Ramos (cell line): ENCODE results near the gene ZNRF3.

Experiments used
- in situ Hi-C: fragments of 300-500 bp; cut with MboI; formaldehyde crosslinking; loops from one replicate; pipeline ENCODE4 v1.14.3; 2022; ENCODE audit warnings: low sequenced_read_pairs; ENCODE audit not compliant: unreplicated experiment

Gene ZNRF3

DNA sequence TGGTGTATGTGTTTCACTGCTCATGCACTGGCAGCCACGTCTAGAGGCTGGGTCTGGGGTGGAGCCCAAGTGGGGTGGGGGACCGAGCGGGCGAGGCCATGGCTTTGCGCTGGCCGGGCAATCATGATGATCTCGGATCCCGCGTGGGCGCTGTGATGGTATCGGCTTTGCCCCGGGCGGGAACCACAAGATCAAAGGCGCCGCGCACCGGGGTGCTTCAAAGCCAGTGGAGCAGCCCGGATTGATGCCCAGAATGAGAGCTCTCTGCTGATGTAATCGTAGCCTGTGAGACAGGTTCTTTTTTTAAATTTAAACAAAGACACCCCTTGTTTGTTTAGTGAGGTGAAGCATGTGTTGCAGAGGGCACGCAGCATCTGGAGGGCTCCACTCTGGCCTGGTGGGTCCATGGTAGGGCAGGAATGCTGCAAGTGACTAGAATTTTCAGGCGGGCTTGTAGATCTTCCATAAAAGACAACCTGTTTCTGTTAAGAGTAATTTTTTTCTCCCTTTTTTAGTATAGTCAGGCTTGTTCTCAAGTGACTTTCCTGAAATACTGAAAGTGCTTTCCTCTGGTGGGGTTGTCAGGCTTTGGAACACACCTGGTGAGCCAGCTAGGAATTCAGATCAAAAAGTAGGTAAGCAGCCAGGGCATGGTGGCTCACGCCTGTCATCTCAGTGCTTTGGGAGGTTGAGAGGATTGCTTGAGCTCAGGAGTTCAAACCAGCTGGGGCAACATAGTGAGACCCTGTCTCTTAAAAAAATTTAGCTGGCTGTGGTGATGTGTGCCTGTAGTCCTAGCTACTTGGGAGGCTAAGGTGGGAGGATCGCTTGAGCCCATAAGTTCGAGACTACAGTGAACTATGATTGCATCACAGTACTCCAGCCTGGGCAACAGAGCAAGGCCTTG lies 40.7 kb downstream of the ZNRF3 start:
- in situ Hi-C loops, result no loop called here

DNA sequence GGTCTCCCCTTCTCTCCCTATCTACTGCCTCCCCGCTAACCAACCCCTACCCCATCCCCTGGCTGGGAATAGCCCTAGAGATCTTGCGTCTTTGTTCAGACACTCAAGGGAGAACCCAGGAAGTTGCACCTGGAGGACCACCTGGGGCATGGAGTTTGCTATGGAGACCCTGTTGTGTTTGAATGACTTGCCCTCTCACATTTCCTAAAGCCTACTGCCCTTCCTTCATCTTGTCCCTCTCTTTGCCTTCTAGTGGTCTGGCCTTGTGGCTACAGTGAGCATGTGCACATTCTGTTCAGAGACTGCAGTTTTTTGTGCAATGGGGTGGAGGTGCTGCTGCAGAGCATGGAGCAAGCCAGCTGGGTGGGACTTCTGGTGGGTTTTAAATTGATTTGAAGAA lies 42.5 kb downstream of the ZNRF3 start:
- in situ Hi-C loops, result no loop called here

- in situ Hi-C loops, result no loop called here
Observed at GRCh38 chr22:28927630-28928029, 44.3 kb downstream of the ZNRF3 start.

GRCh38 chr22:28929197-28929596 lies 45.8 kb downstream of the ZNRF3 start:
- in situ Hi-C loops, result no loop called here

GRCh38 chr22:28930357-28931007 lies 47.1 kb downstream of the ZNRF3 start:
- in situ Hi-C loops, result loop anchor here (10.0 kb wide), 1 partner anchor 56 kb away; no protein-coding TSS in a partner anchor

DNA sequence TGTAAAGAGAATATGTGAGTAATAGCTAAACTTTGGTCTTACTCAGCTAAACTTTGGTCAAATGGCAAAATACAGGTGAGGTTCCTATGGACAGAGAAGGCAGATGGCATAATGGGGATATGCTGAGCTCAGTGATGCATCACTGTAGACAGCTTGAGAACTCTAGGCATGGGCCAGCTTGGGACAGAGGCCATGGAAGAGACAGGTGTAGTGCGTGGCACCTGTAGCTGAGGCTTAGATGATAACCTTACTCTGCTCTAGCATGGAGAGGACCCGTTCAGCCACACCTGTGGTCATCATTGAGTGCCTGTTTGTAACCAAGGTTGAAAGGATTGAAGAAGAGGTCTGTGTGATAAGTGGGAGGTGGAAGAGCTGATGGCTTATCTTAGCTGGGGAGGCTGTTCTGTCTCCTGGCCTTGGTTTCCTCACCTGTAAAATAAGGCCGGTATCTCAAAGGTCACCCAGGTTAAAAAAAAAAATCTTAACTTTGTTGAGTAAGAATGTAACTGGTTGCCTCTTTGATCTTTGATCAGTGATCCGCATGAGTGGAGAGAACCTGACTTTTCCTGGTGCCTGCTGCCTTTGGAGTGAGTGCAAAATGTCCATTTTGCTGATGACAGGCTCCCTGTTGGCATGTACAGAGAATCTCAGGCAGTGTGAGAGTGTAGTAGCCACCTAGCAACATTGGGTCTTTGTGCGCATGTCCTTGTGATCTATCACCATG lies 48.6 kb downstream of the ZNRF3 start:
- in situ Hi-C loops, result loop anchor here (10.0 kb wide), 1 partner anchor 57 kb away; no protein-coding TSS in a partner anchor

GRCh38 chr22:28933321-28933720 lies 49.9 kb downstream of the ZNRF3 start:
- in situ Hi-C loops, result loop anchor here (10.0 kb wide), 1 partner anchor 59 kb away; no protein-coding TSS in a partner anchor

DNA sequence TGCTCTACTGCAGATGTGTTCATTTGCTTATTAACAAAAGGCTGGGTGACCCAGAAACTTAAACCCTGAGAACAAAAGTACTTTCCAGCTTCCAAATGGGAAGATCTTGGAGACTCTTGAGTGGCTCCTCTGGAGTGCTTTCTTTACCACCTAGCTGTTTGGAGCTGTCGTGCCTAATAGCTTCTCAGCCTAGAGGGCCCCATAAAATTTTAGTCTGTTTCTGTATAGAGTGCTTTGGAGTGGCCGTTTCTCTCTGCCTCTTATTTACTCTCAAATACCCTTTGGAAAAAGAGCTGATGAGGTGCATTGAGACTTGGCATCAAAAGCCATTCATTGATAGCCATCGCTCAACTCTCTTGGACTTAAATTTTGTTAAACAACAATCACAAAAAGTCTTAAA lies 50.7 kb downstream of the ZNRF3 start:
- in situ Hi-C loops, result loop anchor here (10.0 kb wide), 1 partner anchor 59 kb away; no protein-coding TSS in a partner anchor

DNA sequence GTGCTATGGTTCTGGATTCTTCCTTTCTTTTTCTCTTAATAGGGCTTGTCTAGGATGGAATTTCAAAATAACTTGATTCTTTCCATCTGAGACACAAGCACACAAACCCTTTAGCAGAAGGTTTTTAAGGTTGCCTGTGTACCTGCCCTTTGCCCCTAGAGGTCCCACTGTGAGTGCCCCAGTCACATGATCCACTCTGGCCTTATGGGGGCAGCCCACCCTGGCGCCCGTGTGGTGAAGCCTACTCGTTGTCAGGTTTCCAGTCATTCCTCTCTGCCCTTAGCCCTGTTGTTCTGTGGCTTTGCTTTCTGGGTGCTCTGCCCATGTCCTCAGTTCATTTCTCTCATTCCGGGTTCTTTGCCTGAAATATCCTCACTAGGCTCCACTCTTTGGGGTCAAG lies 51.8 kb downstream of the ZNRF3 start:
- in situ Hi-C loops, result loop anchor here (10.0 kb wide), 1 partner anchor 60 kb away; no protein-coding TSS in a partner anchor

DNA sequence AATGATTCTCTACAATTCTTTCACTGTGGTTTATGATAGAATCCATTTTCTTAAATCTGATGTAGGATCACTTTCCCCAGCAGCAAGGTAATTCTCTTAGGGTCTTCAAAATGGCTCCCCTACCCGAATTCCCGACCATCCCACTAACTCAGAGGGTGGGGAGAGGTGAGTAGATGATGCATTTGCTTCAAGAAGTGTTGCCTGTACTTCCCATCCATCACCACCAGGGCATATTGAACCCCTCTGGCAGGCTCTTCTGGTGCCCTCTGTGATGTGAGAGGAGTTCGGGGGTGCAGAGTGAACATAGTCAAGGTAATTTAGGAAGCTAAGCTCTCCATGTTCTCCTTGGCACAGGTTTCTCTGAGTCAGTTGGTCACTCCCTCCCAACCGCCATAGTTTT lies 52.3 kb downstream of the ZNRF3 start:
- in situ Hi-C loops, result loop anchor here (10.0 kb wide), 1 partner anchor 61 kb away; no protein-coding TSS in a partner anchor

DNA sequence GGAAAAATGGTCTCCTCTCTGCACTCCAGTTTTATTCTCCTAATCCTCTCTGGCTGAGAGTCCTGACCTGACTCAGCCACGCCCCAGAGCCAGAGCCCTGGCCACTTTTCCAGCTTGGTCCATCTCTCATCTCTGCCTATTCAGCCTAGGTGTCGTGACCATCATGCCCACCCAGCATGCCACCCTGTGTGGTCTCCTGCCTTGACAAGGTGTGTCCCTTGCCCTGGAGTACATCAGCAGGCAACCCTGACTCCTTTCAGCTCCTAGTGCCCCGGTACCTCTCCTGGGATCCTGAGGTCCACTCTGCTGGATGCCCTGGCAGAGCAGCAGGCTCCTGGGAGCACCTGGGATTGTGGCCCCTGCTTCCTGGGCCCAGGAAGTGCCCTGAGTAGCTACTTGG lies 52.8 kb downstream of the ZNRF3 start:
- in situ Hi-C loops, result loop anchor here (10.0 kb wide), 1 partner anchor 61 kb away; no protein-coding TSS in a partner anchor

GRCh38 chr22:28937206-28938025 lies 54.0 kb downstream of the ZNRF3 start:
- in situ Hi-C loops, result loop anchor here (10.0 kb wide), 1 partner anchor 63 kb away; no protein-coding TSS in a partner anchor

GRCh38 chr22:28938286-28938833 lies 55.0 kb downstream of the ZNRF3 start:
- in situ Hi-C loops, result loop anchor here (10.0 kb wide), 1 partner anchor 64 kb away; no protein-coding TSS in a partner anchor

GRCh38 chr22:28939394-28939793 lies 56.0 kb downstream of the ZNRF3 start:
- in situ Hi-C loops, result loop anchor here (10.0 kb wide), 1 partner anchor 65 kb away; no protein-coding TSS in a partner anchor

GRCh38 chr22:28939932-28940331 lies 56.6 kb downstream of the ZNRF3 start:
- in situ Hi-C loops, result loop anchor here (10.0 kb wide), 1 partner anchor 65 kb away; no protein-coding TSS in a partner anchor

DNA sequence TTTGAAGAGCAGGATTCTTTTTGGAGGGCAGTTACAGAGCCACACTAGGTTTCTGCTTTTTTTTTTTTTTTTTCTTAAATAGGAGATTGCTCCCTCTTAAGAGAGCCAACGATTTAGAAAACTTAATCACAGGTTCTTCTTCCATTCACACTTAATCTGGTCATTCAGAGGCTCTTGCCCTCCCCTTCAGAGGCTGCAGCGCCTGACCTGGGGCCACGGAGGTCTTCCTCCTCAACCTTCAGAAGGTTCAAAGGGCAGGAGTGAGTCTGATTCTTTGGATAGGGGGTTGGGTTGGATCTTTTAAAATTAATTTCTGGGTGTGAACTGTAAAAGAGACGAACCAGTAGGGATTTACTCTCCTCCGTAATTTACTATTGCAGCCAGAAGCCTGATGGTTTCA lies 57.1 kb downstream of the ZNRF3 start:
- in situ Hi-C loops, result no loop called here

DNA sequence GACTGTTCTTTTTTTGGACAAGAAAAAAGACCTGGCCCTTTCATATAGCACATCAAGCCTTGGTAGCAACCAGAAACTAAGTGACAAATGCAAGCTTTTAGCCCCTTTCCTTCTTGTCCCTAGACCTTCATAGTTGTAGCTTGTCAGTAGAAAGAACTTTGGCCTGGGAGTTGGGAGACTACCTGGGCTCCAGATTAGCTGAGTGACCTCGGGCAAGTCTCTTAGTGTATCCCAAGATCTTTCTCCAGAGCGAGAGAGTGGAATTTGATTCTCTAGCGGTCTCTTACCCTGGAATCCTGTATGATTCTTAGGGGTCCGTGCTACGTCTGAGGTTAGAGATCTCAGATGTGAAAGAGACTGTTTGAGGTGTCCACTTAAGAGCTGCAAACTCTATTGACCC lies 59.0 kb downstream of the ZNRF3 start:
- in situ Hi-C loops, result no loop called here

DNA sequence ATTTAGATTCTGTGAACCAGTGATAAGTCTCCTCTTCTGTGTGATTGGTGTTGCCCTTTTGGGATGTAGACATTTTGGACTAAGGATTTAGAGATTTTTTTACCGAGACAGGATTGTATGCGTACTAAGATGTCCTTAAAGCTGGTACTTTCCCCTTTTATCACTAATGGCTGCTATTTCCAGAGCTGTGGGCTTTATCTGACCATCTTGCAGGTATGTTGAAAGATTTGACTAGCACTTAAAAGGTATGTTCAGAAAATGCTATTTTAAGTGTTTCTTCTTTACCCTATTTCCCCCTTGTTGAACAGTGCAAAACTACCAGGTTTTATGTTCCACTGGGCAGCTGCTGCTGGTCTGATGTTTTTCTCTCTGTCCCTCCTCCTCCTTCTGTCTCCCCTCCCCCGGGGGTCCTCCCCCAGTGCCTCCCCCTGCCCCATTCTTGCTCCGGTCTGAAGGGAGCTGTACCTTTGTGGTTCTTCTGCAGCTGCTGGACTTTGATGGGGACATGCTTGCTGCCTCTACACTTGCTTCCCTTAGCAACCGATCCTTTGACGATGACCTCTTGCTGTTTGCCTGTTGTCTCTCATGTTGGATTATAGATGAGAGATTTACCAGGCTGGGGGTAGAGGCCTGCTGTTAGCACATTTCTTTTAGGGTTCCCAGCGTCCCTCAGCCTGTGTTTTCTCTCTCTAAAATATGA lies 59.6 kb downstream of the ZNRF3 start:
- in situ Hi-C loops, result no loop called here
